Measurements from ENCODE around the gene LLGL2.

The LLGL2 gene

DNA sequence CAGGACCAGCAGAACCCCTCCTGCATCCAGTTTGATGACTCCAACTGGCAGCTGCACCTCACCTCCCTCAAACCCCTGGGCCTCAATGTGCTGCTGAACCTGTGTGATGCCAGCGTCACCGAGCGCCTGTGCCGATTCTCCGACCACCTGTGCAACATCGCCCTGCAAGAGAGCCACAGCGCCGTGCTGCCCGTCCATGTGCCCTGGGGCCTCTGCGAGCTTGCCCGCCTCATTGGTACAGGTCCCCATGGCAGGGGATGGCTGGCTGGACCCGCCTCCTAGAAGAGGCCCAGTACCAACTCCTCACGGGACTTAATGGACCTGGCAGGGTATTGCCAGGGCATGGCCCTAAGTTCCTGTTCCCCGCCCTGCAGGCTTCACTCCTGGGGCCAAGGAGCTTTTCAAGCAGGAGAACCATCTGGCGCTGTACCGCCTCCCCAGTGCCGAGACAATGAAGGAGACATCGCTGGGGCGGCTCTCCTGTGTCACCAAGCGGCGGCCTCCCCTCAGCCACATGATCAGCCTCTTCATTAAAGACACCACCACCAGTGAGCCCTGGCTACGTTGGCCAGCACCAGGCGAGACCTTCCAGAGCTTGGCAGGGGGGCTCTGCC is 32.8 kb upstream of the LLGL2 start:
- no peak for DNase-seq (ENCODE audit: low read depth in 2 of 2)

DNA sequence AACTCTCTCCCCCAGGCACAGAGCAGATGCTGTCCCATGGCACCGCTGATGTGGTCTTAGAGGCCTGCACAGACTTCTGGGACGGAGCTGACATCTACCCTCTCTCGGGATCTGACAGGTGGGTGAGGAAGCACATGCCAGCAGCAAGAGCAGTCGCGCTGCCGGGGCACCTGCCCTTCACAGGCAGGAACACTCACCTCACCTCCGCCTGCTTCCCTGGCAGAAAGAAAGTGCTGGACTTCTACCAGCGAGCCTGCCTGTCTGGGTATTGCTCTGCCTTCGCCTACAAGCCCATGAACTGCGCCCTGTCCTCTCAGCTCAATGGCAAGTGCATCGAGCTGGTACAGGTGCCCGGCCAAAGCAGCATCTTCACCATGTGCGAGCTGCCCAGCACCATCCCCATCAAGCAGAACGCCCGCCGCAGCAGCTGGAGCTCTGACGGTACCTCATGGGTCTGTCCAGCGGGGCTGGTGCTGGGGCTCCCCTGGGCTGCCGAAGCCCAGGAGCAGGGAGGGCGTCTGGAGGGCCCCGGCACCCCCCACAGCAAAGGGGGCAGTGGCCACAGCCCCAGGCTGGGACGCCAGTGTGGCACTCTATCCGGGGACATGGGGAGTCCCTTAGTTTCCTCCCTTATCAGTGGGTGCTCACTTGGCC is 31.9 kb upstream of the LLGL2 start:
- no peak for DNase-seq (ENCODE audit: low read depth in 2 of 2)

DNA sequence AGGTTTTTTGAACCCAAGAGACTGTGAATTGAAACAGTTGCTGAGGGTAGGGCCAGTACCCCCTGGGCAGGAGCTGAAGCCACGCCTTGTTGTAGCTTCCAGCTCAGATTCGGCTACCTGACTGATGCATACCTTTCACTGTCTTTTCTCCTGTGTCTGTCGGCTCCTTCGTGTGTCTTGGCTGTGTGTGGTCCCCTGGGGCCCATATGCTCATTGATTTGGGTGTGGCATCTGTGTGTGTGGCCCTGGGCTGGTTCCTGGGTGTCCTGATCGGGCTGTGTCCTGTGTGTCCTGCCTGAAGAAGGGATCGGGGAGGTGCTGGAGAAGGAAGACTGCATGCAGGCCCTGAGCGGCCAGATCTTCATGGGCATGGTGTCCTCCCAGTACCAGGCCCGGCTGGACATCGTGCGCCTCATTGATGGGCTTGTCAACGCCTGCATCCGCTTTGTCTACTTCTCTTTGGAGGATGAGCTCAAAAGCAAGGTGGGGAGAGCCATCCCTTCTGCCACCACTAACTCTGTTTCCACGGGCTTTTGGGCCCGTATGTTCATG is 31.1 kb upstream of the LLGL2 start:
- DNase-seq (ENCODE audit: low read depth in 2 of 2), result no peak

DNA sequence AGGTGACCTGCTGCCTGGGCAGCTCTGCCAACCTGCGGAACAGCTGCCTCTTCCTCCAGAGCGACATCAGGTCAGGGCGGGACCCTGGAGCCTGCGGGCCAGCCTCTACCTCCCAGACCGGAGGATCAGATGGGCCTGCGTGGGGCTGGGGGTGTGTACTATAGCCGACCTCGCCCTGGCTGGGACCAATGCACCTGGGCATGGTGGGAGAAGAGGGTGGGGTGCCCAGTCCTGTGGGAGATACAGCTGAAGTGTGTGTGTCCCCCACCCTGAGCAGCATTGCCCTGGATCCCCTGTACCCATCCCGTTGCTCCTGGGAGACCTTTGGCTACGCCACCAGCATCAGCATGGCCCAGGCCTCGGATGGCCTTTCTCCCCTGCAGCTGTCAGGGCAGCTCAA is 29.5 kb upstream of the LLGL2 start:
- DNase-seq (ENCODE audit: low read depth in 2 of 2), result no peak

DNA sequence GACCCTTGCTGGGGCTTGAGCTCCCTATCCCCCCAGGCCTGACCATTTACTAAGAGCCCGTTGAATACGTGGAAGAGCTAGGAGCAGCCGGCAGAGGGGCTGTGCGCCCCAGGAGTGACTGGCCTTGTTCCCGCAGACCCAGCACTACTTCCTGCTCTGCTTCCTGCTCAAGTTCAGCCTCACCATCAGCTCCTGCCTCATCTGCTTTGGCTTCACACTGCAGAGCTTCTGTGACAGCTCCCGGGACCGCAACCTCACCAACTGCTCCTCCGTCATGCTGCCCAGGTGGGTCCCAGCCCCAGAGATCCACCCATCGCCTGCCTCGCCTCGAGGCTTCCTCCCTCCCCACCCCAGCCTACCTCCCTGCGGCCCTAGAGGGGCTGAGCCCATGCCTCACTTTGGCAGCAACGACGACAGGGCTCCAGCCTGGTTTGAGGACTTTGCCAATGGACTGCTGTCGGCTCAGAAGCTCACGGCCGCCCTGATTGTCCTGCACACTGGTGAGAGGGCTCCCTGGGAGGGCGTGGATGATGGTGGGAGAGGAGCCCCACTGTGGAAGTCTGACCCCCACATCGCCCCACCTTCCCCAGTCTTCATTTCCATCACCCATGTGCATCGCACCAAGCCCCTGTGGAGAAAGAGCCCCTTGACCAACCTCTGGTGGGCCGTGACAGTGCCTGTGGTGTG is 27.3 kb upstream of the LLGL2 start:
- DNase-seq (ENCODE audit: low read depth in 2 of 2), result no peak

DNA sequence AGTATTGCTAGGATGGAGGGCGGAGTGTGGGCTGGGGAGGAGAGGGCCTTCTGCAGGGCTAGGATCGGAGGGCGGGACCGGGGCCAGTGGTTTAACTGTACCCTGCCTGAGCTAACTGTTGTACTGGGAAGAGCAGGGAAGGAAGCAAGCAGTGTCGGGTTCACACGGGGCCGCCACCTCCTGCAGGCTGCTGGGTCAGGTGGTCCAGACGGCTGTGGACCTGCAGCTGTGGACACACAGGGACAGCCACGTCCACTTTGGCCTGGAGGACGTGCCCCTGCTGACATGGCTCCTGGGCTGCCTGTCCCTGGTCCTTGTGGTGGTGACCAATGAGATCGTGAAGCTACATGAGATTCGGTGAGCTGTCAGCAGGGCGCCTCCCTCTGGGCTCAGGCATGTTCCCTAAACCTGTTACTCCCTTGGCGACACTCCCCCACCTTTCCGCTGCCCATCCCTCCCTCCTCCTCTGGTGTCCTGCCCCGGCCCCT is 26.7 kb upstream of the LLGL2 start:
- DNase-seq (ENCODE audit: low read depth in 2 of 2), result no peak

DNA sequence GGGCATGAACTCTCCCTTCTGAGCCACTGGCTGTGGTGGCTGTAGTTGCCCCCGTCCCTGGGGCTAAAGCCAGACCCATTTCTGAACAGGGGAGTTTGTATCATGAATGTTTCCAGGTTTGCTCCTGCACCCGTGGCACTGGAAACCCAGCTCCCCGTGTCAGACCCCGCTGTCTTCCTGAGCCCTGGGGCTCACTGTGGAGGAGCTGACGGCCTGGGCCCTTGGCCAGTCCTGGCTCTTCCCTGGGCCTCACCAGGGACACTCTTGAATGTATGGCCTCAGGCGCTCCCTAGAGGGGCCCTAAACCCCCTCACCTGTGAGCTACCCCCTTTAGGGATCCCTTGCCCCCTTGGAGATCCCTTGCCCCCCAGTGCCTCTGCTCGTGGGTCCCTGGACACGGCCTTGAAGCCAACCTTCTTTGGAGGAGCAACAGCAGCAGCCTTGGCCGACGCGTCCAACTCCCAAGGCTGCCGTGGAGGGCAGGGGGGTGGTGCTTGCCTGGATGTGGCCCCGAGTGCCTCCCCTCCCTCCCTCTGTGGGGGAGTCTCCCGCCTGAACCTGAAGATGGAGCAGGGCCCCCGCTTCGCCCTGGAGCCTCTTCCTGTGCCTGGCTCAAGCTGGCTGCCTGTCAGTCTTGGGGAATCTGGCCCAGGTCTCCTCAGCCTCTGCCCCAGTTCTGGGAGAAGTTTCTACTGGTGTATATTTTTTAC is 26.0 kb upstream of the LLGL2 start:
- no peak for DNase-seq (ENCODE audit: low read depth in 2 of 2)

DNA sequence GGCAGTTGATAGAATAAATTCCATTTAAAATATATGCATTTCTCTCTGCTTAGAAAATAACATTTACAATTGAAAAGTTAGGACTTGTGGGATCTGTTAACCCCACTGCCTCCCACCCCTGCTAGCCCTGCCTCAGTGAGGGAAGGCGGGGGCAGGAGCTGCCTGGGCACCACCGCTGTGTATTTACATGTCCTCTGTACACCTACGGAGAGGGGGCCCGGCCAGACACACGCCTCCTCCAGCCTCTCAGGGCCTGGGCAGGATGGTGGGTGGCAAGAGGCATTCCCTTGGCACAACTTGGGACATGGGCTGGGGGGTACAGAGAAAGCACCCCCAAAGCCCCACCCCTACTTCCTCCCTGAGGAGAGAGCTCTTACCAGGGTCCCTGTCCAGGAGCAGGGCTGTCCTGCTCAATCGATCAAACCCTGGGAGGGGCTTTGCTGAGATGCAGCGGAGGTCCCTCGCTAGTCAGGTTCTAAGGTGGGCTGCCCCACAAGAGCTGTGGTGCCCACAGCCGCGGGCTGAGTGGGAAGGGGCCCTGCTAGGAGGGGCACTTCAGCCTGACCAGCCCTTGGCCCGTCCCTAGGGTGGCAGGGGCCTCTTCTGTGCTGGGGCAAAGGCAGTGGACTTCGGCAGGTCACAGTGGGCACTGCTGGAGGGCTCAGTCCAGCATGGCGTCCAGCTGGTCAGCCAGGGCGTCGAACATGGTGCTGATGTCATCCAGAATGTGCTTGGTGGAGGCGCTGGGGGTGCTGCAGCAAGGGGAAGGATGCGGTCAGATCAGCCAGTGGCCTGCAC is 24.9 kb upstream of the LLGL2 start:
- no peak for DNase-seq (ENCODE audit: low read depth in 2 of 2)

DNA sequence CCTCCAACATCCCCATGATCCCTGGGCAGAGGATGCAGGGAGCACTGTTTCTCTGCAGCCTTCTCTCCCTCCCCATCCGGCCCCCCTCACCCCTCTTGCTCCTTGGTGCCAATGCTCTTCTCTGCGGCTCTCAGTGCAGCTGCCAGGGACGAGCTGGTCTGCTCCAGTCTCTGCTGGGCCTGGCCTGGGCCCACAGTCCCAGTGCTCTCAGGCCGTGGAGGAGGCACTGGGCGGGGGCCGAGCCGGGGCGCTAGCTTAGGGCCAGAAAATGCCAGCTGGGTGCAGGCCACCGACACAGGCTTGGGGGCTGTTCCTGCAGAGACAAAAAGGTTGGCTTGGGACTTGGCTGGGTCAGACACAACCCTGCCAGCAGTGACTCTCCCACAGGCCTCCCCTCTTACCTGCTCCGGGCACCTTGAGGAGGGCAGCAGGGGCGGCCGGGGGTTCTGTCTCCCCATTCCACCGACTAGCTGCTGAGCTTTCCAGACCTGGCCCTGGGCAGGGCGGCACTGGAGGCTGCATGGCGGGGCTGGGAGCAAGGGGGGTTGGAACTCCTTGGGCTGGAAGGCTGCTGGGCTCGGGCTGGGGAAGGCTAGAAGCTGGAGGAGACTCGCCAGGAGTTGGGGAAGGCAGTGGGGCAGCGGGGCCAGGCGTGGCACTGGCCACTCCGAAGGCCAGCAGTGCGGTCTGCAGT is 24.0 kb upstream of the LLGL2 start:
- no peak for DNase-seq (ENCODE audit: low read depth in 2 of 2)

DNA sequence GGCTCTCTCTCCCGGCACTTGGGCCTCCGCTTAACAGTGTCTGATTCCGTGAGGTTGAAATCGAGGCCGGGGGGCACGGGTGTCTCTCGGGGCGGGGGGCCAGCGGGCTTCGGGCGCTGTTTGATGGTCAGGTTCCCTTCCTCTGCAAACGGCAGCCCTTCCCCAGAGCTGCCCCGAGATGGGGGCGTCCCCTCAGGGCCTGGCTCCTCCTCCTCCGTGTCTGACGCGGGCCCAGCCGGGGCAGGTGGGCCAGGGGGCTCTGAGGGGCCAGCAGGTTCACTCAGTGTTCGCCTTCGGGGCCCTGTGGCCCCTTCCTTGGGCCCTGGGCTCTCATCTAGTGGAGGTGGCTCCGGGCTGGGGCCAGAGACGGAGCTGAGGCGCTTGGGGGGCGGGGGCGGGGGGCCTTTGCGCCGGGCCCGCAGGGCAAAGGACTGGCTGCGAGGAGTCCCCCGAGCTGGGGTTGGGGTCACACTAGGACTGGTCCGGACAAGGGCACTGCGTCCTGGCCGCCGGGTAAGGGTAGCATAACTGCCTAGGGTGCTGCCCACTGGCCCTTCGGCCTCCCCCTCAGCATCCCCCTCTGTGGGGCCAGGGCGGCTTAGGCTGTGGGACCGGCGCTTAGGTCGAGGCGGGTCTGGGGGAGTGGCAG is 23.3 kb upstream of the LLGL2 start:
- no peak for DNase-seq (ENCODE audit: low read depth in 2 of 2)

DNA sequence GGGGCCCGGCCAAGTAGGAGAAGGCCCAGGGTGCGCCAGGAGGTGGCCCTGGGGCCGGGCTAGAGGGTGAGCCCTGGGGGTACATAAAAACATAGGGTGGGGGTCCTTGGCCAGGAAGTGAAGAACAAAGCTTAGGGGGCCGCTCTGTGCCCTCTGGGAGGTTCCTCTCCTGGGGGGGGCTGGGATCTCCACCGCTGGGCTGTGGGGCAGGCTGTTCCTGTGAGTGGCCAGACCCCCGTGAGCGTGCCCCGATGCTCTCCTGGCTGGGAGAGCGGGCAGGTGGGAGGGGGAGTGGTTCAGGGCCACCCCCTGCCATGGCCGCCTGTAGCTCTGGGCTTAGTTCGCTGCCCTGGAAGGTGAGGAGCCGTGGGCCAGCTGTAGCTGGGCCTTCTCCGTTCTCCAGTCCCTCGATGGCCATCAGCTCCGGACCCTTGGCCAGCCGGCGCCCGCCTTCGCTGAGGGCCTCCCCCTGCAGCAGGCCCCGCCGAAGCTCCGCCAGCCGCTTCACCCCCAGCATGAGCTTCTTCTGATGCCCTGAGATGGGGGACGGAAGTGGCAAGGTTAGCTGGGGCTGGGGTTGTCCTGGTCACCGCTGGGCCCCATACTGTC is 22.7 kb upstream of the LLGL2 start:
- DNase-seq (ENCODE audit: low read depth in 2 of 2), result no peak

DNA sequence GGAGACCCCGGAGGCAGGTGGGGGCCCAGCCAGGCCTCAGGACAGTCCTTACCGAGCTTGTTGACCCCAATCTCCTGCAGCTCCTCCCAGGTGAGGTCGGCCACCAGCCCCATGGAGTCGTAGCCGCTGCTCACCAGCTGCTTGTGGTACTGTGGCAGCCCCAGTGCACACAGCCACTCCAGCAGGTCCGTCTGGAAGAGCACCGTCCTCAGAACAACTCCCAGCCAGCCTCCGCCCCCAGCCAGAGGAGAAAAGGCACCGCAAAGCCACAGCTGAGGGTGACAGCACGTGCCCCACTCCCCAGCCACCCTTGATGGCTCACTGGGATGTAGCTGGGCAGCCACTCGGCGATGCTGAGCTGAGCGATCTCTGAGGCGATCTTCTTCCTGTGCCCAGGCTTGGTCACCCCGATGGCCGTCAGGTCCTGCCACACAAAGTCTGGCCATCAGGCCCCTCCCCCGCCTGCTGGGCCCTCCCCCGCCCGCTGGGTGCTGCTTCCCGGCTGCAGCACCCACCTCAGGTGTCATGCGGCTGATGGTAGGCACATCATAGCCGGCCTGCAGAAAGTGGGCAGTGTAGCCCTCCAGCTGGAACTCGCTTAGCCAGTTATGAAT is 22.1 kb upstream of the LLGL2 start:
- no peak for DNase-seq (ENCODE audit: low read depth in 2 of 2)

DNA sequence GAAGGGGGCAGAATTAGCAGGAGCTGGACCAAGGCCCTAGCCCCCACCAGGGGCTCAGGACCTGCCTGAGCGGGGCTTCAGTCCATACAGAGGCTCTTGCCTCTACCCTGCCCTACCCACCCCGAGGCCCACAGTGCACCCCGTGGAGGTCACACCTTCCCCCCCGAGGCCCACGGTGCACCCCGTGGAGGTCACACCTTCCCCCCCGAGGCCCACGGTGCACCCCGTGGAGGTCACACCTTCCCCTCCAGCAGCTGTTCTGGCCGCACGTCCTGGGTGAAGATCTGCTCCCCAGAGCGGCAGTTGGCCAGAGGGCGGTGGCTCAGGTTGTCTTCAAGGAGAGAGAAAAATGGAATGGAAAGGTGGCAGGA is 21.5 kb upstream of the LLGL2 start:
- no peak for DNase-seq (ENCODE audit: low read depth in 2 of 2)

DNA sequence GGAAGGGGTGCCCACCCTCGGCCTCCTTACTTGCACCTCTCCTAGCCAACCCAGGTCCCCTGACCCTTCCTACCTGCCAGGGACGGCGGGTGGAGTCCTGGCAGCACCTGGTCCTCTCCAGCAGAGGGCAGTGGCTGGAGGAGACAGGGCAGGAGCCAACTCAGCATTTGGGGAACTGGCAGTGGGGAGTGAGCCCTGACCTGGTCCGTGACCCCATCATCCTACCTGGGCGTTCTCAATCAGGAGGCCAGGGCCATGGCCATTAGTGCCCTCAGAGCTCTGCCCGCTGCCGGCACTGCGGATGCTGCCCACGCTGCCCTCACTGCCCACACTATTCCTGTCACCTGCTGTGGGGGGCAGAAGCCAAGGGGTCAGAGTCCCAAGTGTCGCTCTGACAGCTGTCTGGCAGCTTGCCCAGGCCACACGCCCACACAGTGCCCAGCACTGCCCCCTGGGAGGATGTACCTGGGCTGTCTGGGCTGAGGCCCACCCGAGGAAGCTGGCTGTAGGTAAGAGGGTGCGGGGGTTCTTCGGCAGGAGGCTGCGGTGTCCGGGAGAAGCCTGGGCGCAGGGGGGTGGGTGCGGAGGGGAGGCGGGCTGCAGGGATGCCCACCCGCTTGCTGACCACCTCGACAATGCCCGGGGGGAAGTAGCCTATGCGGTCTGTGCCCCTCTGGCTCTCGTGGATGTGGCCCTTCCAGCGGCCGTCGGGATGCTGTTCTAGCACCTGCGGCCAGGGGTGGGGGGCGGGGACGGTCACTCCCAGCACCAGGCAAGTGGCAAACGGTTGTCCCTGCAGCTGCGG is 20.9 kb upstream of the LLGL2 start:
- DNase-seq (ENCODE audit: low read depth in 2 of 2), result no peak

DNA sequence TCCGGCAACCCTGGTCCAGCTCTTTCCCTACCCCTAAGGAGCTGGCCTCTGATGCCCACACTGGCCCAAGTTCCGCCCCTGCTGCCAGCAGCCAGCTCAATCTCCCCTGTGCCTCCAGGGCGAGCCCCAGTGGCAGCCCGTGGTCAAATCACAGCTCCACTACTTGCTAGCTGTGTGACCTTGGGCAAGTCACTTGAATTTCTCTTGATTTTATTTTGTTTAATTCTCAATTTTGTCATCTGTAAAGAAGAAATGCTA is 20.4 kb upstream of the LLGL2 start:
- DNase-seq (ENCODE audit: low read depth in 2 of 2), result no peak

DNA sequence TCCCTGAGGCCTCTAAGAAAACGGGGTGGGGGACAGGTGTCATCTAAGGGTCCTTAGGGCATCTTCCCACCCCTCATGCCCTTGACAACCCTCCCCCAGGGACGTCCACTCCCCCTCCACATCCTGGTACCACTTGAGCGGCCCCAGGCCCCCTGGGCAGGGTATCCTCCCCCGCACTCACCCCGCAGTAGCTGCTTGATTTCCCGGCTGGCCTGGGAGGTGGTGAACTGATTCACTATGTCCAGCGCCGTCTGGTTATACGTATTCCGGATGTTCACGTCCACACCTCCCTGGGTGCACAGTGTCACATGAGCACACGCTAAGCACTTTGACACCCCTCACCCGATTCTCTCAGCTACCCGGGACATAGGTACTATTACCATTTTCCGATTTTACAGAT is 19.9 kb upstream of the LLGL2 start:
- no peak for DNase-seq (ENCODE audit: low read depth in 2 of 2)

DNA sequence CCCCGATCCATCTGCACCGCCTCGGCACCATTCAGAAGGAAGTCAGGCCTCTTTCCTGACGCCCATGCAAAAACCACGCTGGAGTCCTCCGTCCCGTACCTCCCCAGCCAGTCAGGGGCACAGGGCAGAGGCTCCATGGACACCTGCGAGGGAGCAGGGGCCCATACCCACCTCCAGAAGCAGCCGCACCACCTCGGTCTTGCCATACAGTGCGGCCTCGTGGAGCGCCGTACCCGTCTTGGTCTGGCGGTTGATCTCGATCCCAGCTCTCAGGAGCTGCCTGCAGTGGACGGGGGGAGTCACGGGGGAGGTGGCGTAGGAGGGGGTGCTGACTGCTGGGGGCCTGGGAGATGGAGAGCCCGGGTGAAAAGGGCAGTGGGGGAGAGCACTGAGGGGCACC is 19.4 kb upstream of the LLGL2 start:
- no peak for DNase-seq (ENCODE audit: low read depth in 2 of 2)

DNA sequence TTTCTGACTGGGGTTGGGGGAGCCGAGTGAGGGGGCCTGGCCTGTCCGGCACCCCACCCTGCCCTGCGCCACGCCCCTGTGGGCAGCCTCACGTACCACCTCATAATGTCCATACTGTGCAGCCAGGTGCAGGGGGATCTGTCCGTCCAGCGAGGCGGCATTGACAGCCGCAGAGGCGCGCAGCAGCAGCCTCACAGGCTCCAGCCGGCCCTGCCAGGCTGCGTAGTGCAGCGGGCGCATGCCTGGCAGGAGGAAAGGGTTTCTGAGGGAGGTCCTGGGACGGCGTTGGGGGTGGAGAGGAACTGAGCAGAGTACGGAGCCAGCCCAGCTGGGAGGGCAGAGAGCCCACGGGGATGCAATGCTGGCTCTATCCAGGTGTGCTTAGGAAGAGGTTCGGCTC is 18.6 kb upstream of the LLGL2 start:
- DNase-seq (ENCODE audit: low read depth in 2 of 2), result no peak

Data from stimulated activated CD8-positive, alpha-beta memory T cell treated with anti-CD3 and anti-CD28 coated beads, Interleukin-15, amount 100 ng/mL, for 4 hours (primary cell).